ENCODE results near the gene CGB7. TPM values are rescaled to one million over a fixed set of nuclear protein-coding genes. Genes with fewer than 3 reads are reported as not detected.
"Not testable (repeated sequence)": the region's sequence is repeated elsewhere in the genome, so short reads cannot be mapped to it uniquely, and the experiment has no call there.

The CGB7 gene
- polyA plus RNA-seq, 3 donors, result 0.12 to 1.0 TPM; not detected in 1

DNA sequence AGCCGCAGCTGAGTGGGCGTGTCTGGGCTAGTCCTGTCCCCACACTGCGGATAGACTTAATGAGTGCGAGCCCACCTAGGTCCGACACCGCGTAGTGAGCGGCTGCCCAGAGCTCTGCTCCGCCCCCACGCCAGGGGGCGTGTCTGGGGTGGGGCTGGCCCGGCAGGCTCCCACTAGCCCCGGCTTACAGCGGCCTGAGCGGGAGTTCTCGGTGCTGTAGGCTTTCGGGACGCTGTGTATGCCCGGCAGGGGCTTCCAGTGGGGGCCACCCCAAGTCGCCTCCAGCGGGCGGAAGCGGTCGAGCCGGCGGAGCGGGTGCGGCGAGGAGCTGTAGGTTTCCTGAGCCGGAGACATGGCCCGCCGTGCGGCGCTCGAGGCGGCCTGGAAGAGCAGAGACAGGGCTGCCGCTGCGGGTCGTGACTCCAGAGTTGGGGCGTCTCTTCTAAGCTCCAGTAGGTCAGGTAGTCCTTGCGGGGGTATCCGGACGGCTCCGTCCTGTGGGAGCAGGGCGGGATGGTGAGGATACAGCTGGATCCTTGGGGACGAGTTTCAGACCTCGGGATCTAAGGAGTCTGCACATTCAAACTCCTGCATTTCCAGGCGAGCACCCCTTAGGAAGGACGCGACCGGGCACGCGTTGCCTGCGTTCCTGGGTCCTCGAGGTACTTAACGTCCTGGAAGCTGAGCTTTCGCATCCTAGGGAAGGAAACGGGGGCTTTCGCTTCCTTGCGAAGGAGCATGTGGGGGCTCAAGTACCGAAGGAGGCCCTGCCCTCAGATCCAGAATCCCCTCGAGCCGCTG lies 1.2 kb downstream of the CGB7 start:
- H3K27ac ChIP-seq (ENCODE audit: low read depth, low read length), result no peak overlapping the region
- WGBS, 3 donors, result 0 to 1% (median 1%) methylated on average over 62 to 63 of the region's 63 CpGs

DNA sequence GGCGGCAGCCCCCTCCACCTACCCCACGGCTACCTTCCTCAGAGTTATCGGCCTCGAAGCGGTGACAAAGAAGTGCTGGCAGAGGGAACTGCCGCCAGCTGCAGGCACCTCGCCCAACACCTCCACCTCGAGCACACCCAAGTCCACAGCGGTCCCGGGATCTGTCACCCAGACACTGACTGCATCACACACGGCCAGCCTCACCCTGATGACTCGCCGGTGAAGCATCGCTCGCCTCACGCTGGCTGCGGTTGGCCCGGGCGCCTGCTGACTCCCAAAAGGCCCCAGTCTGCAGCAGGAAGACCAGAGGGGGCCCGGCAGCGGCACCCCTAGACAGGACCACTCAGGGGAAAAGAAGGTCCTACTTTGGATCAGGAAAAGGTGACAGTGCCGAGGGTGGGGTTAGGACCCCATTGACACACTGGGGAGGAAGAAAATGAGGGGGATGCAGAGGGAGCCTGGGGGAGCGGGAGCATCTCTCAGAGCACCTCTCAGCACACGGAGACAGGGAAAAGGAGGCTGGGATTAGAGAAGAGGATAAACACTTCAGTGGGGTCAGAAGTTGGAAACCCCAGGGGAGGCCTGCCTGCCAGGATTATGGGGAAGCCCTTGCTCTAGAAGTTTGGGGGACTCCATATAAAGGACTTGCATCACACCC lies 7.0 kb downstream of the CGB7 start:
- WGBS, 3 donors, result 74 to 79% (median 76%) methylated on average over 24 of the region's 24 CpGs
- H3K27ac ChIP-seq (ENCODE audit: low read depth, low read length), result not testable (repeated sequence)

DNA sequence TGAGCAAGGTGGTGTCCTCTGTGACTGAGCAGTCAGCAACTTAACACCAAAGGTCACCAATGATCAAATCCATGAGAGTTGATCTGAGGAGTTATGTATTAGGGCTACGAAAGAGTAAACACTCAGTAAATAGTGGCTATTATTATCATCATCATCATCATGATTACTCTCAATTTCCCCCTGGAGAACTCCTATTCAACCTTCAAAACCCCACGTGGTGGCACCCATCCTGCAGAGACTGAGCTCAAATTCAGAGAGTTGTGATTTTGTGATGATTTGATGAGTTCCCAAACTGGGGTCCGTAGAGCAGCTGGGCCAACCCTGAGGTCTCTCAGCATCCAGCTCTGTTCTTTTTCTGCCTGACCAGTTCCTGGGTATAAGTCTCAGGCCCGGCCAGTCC lies 7.7 kb downstream of the CGB7 start:
- 70 to 87% (median 78%) methylated on average over 3 of the region's 4 CpGs for WGBS, 3 donors
- not testable (repeated sequence) for H3K27ac ChIP-seq (ENCODE audit: low read depth, low read length)

DNA sequence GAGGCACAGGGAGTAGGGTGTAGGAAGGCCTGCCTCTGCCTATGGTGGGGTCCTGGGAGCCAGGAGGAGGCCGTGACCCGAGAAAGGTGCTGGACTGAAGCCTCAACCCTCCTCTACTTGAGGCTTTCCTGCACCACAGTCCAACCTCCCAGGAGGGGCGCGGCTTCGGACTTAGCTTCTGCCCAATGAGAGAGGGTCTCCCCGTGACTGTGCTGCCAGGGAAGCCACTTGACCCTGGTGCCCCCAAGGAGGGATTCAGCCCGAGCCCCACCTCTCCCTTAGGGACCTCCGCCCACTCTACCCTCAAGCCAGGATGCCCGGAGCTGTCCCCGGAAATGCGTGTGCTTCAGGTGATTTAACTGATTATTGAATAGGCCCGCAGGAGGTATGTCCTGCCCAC lies 8.5 kb downstream of the CGB7 start, which contains the start of gene CGB8:
Gene CGB8 (minus strand): TSS at position 101 of the 400 bp plus-strand sequence. CDS start 372 bp downstream, outside the sequence.
- 54 to 74% (median 73%) methylated on average over 7 to 12 of the region's 12 CpGs for WGBS, 3 donors
- H3K27ac ChIP-seq (ENCODE audit: low read depth, low read length), result not testable (repeated sequence)

DNA sequence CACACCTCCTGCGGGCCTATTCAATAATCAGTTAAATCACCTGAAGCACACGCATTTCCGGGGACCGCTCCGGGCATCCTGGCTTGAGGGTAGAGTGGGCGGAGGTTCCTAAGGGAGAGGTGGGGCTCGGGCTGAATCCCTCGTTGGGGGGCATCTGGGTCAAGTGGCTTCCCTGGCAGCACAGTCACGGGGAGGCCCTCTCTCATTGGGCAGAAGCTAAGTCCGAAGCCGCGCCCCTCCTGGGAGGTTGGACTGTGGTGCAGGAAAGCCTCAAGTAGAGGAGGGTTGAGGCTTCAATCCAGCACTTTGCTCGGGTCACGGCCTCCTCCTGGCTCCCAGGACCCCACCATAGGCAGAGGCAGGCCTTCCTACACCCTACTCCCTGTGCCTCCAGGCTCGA lies 14.0 kb downstream of the CGB7 start, which contains the start of gene CGB5:
Gene CGB5 (plus strand): TSS at position 301 of the 400 bp plus-strand sequence. CDS start 362 bp downstream, outside the sequence.
- WGBS, 3 donors, result 69 to 74% (median 71%) methylated on average over 13 to 14 of the region's 15 CpGs
- H3K27ac ChIP-seq (ENCODE audit: low read depth, low read length), result not testable (repeated sequence)

DNA sequence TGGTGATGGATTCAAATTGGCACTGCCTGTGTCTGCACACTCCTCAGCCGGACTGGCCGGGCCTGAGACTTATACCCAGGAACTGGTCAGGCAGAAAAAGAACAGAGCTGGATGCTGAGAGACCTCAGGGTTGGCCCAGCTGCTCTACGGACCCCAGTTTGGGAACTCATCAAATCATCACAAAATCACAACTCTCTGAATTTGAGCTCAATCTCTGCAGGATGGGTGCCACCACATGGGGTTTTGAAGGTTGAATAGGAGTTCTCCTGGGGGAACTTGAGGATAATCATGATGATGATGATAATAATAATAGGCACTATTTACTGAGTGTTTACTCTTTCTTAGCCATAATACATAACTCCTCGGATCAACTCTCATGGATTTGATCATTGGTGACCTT lies 14.9 kb downstream of the CGB7 start:
- WGBS, 3 donors, result 72 to 94% (median 74%) methylated on average over 1 to 3 of the region's 4 CpGs
- not testable (repeated sequence) for H3K27ac ChIP-seq (ENCODE audit: low read depth, low read length)

DNA sequence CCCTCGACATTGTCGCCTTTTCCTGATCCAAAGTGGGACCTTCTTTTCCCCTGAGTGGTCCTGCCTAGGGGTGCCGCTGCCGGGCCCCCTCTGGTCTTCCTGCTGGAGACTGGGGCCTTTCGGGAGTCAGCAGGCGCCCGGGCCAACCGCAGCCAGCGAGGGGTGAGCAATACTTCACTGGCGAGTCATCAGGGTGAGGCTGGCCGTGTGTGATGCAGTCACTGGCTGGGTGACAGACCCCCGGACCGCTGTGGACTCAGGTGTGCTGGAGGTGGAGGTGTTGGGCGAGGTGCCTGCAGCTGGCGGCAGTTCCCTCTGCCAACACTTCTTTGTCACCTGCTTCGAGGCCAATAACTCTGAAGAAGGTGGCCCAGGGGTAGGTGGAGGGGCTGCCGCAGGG lies 15.4 kb downstream of the CGB7 start:
- no peak overlapping the region for H3K27ac ChIP-seq (ENCODE audit: low read depth, low read length)
- WGBS, 3 donors, result 65 to 83% (median 81%) methylated on average over 17 of the region's 17 CpGs

DNA sequence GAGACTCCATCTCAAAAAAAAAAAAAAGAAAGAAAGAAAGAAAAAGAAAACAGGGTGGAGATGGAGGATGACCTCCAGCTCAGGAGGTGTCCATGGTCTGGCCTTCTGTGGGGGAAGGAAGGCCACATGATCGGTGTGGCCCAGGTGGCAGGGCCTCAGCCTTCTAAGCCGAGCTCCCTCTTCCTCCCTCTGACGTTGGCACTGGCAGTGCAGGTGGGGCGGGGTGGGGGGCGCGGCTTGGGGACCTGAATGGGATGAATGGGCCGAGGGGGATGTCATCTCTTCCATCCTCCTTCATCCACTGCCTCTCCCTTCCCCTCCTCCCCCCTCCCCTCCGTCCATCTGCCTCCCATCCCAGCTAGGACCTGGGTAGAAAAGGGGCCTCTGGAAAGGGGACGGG lies 17.8 kb downstream of the CGB7 start:
- not testable (repeated sequence) for H3K27ac ChIP-seq (ENCODE audit: low read depth, low read length)
- WGBS, 3 donors, result 66 to 71% (median 69%) methylated on average over 6 to 9 of the region's 9 CpGs

DNA sequence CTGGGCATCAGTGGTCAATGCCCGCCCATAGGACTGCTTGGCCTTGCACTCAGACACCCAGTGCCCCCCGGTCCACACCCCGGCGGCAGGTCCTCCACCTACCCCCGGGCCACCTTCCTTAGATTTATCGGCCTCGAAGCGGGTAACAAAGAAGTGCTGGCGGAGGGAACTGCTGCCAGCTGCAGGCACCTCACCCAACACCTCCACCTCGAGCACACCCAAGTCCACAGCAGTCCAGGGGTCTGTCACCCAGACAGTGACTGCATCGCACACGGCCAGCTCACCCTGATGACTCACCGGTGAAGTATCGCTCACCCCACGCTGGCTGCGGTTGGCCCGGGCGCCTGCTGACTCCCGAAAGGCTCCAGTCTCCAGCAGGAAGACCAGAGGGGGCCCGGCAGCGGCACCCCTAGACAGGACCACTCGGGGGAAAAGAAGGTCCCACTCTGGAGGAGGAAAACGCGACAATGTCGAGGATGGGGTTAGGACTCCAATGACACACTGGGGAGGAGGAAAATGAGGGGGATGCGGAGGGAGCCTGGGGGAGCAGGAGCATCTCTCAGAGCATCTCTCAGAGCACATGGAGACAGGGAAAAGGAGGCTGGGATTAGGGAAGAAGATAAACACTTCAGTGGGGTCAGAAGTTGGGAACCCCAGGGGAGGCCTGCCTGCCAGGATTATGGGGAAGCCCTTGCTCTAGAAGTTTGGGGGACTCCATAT lies 18.8 kb downstream of the CGB7 start:
- H3K27ac ChIP-seq (ENCODE audit: low read depth, low read length), result not testable (repeated sequence)
- 80 to 90% (median 87%) methylated on average over 26 of the region's 26 CpGs for WGBS, 3 donors

DNA sequence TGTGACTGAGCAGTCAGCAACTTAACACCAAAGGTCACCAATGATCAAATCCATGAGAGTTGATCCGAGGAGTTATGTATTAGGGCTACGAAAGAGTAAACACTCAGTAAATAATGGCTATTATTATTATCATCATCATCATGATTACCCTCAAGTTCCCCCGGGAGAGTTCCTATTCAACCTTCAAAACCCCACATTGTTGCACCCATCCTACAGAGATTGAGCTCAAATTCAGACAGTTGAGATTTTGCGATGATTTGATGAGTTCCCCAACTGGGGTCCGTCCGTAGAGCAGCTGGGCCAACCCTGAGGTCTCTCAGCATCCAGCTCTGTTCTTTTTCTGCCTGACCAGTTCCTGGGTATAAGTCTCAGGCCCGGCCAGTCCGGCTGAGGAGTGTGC lies 19.4 kb downstream of the CGB7 start:
- WGBS, 3 donors, result 79 to 93% (median 90%) methylated on average over 5 to 6 of the region's 8 CpGs
- H3K27ac ChIP-seq (ENCODE audit: low read depth, low read length), result not testable (repeated sequence)

DNA sequence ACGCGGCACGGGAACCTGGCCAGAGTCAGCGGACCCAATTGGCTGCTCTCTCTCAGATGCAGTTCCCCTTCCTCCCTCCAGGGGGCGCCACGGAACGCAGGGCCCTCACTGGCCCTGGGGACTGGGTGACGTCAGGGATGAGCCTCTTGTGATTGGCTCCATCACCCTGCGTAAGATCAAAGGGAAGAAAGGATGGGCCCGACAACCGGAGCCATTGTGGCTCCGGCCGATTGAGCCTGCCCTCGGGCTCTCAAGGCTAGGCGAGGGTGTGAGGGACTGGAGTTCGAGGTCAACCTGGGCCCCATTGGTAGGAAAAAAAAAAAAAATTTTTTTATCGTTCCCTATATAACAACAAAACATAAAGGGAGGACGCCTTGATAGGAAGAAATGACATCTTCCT lies 20.7 kb downstream of the CGB7 start, which contains the start of gene CGB1:
Gene CGB1 (minus strand): TSS at position 81 of the 400 bp plus-strand sequence. CDS start 184 bp downstream, outside the sequence.
- not testable (repeated sequence) for H3K27ac ChIP-seq (ENCODE audit: low read depth, low read length)
- 50 to 67% (median 51%) methylated on average over 12 to 18 of the region's 18 CpGs for WGBS, 3 donors

DNA sequence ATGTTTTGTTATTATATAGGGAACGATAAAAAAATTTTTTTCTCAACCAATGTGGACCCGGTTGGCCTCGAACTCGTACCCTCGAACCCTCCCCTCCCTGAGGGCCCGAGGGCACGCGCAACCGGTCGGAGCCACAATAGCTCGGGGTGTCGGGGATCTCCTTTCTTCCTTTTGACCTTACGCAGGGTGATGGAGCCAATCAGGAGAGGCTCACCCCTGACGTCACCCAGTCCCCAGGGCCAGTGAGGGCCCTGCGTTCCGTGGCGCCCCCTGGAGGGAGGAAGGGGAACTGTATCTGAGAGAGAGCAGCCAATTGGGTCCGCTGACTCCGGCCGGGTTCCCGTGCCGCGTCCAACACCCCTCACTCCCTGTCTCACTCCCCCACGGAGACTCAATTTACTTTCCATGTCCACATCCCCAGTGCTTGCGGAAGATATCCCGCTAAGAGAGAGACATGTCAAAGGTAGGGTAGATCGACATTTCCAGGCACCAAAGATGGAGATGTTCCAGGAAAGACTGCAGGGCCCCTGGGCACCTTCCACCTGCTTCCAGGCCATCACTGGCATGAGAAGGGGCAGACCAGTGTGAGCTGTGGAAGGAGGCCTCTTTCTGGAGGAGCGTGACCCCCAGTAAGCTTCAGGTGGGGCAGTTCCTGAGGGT lies 25.8 kb downstream of the CGB7 start, which contains the start of gene CGB2:
Gene CGB2 (plus strand): TSS at position 249 of the 660 bp plus-strand sequence. CDS start 206 bp downstream, at position 455.
- 23 to 25% (median 23%) methylated on average over 25 to 28 of the region's 28 CpGs for WGBS, 3 donors

DNA sequence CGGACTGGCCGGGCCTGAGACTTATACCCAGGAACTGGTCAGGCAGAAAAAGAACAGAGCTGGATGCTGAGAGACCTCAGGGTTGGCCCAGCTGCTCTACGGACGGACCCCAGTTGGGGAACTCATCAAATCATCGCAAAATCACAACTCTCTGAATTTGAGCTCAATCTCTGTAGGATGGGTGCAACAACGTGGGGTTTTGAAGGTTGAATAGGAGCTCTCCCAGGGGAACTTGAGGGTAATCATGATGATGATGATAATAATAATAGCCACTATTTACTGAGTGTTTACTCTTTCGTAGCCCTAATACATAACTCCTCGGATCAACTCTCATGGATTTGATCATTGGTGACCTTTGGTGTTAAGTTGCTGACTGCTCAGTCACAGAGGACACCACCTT lies 27.2 kb downstream of the CGB7 start:
- 90 to 93% (median 91%) methylated on average over 3 to 6 of the region's 8 CpGs for WGBS, 3 donors
- not testable (repeated sequence) for H3K27ac ChIP-seq (ENCODE audit: low read depth, low read length)

More for the DNA sequence above, 25.8 kb downstream of the CGB7 start, which contains the start of gene CGB2:
- H3K27ac ChIP-seq (ENCODE audit: low read depth, low read length), result not testable (repeated sequence)

DNA sequence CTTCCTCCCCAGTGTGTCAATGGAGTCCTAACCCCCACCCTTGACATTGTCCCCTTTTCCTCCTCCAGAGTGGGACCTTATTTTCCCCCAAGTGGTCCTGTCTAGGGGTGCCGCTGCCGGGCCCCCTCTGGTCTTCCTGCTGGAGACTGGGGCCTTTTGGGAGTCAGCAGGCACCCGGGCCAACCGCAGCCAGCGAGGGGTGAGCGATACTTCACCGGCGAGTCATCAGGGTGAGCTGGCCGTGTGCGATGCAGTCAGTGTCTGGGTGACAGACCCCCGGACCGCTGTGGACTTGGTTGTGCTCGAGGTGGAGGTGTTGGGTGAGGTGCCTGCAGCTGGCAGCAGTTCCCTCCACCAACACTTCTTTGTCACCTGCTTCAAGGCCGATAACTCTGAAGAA lies 27.8 kb downstream of the CGB7 start:
- 80 to 88% (median 84%) methylated on average over 12 to 14 of the region's 14 CpGs for WGBS, 3 donors
- not testable (repeated sequence) for H3K27ac ChIP-seq (ENCODE audit: low read depth, low read length)

DNA sequence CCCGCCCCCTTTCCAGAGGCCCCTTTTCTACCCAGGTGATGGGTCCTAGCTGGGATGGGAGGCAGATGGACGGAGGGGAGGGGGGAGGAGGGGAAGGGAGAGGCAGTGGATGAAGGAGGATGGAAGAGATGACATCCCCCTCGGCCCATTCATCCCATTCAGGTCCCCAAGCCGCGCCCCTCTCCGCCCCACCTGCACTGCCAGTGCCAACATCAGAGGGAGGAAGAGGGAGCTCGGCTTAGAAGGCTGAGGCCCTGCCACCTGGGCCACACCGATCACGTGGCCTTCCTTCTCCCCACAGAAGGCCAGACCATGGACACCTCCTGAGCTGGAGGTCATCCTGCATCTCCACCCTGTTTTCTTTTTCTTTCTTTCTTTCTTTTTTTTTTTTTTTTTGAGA lies 28.9 kb downstream of the CGB7 start:
- 83 to 84% methylated on average over 3 to 9 of the region's 9 CpGs; no CpG with 5 or more reads in 1 of the 3 donors for WGBS, 3 donors

DNA sequence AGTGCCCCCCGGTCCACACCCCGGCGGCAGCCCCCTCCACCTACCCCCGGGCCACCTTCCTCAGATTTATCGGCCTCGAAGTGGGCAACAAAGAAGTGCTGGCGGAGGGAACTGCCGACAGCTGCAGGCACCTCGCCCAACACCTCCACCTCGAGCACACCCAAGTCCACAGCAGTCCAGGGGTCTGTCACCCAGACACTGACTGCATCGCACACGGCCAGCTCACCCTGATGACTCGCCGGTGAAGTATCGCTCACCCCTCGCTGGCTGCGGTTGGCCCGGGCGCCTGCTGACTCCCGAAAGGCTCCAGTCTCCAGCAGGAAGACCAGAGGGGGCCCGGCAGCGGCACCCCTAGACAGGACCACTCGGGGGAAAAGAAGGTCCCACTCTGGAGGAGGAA lies 31.9 kb downstream of the CGB7 start:
- 85 to 90% (median 85%) methylated on average over 23 of the region's 23 CpGs for WGBS, 3 donors

More for the DNA sequence above, 28.9 kb downstream of the CGB7 start:
- not testable (repeated sequence) for H3K27ac ChIP-seq (ENCODE audit: low read depth, low read length)

DNA sequence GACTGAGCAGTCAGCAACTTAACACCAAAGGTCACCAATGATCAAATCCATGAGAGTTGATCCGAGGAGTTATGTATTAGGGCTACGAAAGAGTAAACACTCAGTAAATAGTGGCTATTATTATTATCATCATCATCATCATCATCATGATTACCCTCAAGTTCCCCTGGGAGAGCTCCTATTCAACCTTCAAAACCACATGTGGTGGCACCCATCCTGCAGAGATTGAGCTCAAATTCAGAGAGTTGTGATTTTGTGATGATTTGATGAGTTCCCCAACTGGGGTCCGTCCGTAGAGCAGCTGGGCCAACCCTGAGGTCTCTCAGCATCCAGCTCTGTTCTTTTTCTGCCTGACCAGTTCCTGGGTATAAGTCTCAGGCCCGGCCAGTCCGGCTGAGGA lies 32.5 kb downstream of the CGB7 start:
- WGBS, 3 donors, result 77 to 89% (median 86%) methylated on average over 3 to 4 of the region's 6 CpGs
- H3K27ac ChIP-seq (ENCODE audit: low read depth, low read length), result not testable (repeated sequence)

More for the DNA sequence above, 31.9 kb downstream of the CGB7 start:
- not testable (repeated sequence) for H3K27ac ChIP-seq (ENCODE audit: low read depth, low read length)

DNA sequence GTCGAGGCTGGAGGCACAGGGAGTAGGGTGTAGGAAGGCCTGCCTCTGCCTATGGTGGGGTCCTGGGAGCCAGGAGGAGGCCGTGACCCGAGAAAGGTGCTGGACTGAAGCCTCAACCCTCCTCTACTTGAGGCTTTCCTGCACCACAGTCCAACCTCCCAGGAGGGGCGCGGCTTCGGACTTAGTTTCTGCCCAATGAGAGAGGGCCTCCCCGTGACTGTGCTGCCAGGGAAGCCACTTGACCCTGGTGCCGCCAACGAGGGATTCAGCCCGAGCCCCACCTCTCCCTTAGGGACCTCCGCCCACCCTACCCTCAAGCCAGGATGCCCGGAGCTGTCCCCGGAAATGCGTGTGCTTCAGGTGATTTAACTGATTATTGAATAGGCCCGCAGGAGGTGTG lies 33.3 kb downstream of the CGB7 start, which contains the start of gene CGB3:
Gene CGB3 (minus strand): TSS at position 101 of the 400 bp plus-strand sequence. CDS start 362 bp downstream, outside the sequence.
- 45 to 70% (median 66%) methylated on average over 9 to 13 of the region's 15 CpGs for WGBS, 3 donors
- H3K27ac ChIP-seq (ENCODE audit: low read depth, low read length), result not testable (repeated sequence)

Measured in adipose tissue (tissue), 3 donors.